ENCODE results near the gene ACADS. TPM values are rescaled to one million over a fixed set of nuclear protein-coding genes. Genes with fewer than 3 reads are reported as not detected.

Gene ACADS
- total RNA-seq, 1 experiment from 2014 or later, result 12.5 TPM

DNA sequence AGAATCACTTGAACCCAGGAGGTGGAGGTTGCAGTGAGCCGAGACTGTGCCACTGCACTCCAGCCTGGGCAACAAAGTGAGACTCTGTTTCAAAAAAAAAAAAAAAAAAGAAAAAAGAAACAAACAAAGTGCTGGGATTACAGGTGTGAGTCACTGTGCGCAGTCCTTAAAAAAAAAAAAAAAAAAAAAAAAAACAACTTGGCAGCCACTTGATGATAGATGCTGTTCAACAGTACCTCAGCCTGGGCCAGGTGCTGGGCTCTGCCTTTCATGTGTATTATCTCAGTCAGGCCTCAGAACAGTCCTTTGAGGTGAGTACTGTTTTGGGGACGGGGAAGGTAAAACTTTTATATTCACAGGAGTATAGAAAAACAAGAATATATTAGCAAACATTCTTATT lies 9.6 kb downstream of the ACADS start:
- DNase-seq, result no peak
- no peak overlapping the region for H3K4me3 ChIP-seq (ENCODE audit: low read depth, low read length)
- BruUV-seq (replicated peaks), result no TSS peak
- H3K27me3 ChIP-seq (replicated peaks; ENCODE audit: control insufficient read depth, insufficient read depth, low read length), result no peaks in the 10 kb centered on the region
- Mint-ChIP-seq H3K4me1 (ENCODE audit: low read depth, unreplicated experiment) (no peaks in the 10 kb centered on the region), H3K9me3 (ENCODE audit: unreplicated experiment) (no peaks in the 10 kb centered on the region), H3K27me3 (ENCODE audit: insufficient read depth, unreplicated experiment) (no peaks in the 10 kb centered on the region), H3K27ac (ENCODE audit: unreplicated experiment) (no peak overlapping the region), H3K36me3 (ENCODE audit: insufficient read depth, unreplicated experiment) (peaks cover 9% of the 10 kb centered on the region), H3K4me3 (ENCODE audit: unreplicated experiment) (no peak overlapping the region)
- TF ChIP-seq, protein P1, sequence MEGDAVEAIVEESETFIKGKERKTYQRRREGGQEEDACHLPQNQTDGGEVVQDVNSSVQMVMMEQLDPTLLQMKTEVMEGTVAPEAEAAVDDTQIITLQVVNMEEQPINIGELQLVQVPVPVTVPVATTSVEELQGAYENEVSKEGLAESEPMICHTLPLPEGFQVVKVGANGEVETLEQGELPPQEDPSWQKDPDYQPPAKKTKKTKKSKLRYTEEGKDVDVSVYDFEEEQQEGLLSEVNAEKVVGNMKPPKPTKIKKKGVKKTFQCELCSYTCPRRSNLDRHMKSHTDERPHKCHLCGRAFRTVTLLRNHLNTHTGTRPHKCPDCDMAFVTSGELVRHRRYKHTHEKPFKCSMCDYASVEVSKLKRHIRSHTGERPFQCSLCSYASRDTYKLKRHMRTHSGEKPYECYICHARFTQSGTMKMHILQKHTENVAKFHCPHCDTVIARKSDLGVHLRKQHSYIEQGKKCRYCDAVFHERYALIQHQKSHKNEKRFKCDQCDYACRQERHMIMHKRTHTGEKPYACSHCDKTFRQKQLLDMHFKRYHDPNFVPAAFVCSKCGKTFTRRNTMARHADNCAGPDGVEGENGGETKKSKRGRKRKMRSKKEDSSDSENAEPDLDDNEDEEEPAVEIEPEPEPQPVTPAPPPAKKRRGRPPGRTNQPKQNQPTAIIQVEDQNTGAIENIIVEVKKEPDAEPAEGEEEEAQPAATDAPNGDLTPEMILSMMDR (IDR thresholded peaks at IDR 0.05; ENCODE audit: insufficient read depth in 1 of 2, low read depth in 1 of 2, low read length in 1 of 2, severe bottlenecking in 1 of 2, unreplicated experiment in 1 of 2), result no peak
- H3K4me1 ChIP-seq, result no peaks in the 10 kb centered on the region
- ChIA-PET POLR2A (no interaction called here), CTCF (no interaction called here)
- intact Hi-C loops (cut with micrococcal nuclease; ENCODE audit: unreplicated experiment), result no loop called here
- no peaks in the 10 kb centered on the region for H3K36me3 ChIP-seq (ENCODE audit: control insufficient read depth, insufficient read depth, low read length)
- no peaks in the 10 kb centered on the region for H3K9me3 ChIP-seq

DNA sequence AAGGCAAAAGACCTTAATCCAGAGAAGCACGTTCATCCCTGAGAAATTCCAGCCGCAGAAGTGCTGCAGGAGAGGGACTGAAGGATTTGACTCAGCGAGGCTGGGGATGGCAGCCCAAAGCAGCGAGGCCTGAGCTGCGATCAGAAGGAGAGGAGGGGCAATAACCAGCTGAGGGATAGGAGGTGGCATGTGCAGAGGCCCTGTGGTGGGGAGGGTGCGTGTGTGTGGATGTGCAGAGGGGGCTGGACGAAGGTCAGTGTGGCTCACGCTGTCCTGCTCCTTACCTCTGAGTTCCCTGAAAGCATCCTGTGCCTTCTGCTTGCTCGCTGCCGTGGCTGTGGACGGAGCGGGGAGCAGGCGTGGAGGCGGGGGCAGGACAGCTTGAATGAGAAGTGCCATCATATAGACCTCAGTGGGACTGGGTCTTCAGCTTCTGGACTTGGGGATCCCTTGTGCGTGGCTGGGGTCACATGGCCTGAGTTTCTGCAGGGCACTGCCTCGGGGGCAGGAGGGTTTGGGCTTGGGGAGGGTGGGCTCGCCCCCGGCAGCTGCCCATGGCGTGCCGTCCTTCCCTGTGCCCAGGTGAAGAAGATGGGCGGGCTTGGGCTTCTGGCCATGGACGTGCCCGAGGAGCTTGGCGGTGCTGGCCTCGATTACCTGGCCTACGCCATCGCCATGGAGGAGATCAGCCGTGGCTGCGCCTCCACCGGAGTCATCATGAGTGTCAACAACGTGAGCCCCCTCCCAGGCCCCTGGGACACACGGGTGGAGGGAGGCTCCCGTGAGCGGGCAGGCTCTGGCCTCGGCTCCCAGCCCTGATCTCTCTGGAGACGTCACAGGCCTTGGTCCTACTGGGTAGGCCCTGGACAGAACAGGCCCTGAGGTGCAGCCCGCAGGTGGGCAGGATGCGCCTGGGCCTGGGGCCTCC lies 11.0 kb downstream of the ACADS start:
- Mint-ChIP-seq H3K27ac (ENCODE audit: unreplicated experiment) (no peak overlapping the region), H3K4me1 (ENCODE audit: low read depth, unreplicated experiment) (no peaks in the 10 kb centered on the region), H3K36me3 (ENCODE audit: insufficient read depth, unreplicated experiment) (peaks cover 6% of the 10 kb centered on the region), H3K9me3 (ENCODE audit: unreplicated experiment) (no peaks in the 10 kb centered on the region), H3K4me3 (ENCODE audit: unreplicated experiment) (no peak overlapping the region), H3K27me3 (ENCODE audit: insufficient read depth, unreplicated experiment) (no peaks in the 10 kb centered on the region)
- Histone ChIP-seq H3K36me3 (ENCODE audit: control insufficient read depth, insufficient read depth, low read length) (no peaks in the 10 kb centered on the region), H3K9me3 (no peaks in the 10 kb centered on the region), H3K4me1 (no peaks in the 10 kb centered on the region), H3K4me3 (ENCODE audit: low read depth, low read length) (no peak overlapping the region), H3K27me3 (replicated peaks; ENCODE audit: control insufficient read depth, insufficient read depth, low read length) (no peaks in the 10 kb centered on the region)
- DNase-seq, result no peak
- CTCF ChIA-PET, result no interaction called here
- BruUV-seq (replicated peaks), result no TSS peak
- TF ChIP-seq, protein P1 (IDR thresholded peaks at IDR 0.05; ENCODE audit: insufficient read depth in 1 of 2, low read depth in 1 of 2, low read length in 1 of 2, severe bottlenecking in 1 of 2, unreplicated experiment in 1 of 2), result no peak
- POLR2A ChIA-PET, result interaction anchor here (0.6 kb wide), 1 partner anchor 9 kb away, joined by 3 read pairs; no protein-coding TSS in a partner anchor
- intact Hi-C loops (cut with micrococcal nuclease; ENCODE audit: unreplicated experiment), result no loop called here

DNA sequence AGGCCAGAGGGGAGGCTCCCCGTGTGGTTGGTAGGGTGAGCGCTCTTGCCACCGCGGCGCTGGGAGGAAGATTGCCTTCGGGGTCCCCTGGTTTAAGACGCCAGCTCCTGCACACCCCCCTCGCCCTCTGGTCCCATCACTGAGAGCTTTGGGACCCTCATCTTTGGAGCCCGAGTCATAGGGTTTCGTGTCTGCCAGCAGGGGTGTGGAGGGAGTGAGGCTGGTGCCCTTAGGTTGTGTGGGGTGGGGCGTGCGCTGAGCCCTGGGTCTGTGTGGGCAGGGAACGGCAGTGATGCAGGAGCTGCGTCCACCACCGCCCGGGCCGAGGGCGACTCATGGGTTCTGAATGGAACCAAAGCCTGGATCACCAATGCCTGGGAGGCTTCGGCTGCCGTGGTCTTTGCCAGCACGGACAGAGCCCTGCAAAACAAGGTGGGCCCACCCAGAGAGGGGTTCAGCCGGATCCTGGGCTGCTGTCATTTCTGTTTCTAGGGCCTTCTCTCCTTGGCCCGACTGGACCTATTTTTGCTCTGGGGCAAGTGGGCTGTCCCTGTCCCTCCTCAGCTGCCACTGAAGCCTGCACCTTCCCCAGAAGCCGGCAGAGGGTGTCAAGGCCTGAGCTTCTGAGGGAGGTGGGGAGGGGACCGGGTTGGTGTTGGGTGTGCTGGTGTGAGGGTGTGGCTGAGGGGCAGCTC lies 12.1 kb downstream of the ACADS start:
- H3K9me3 ChIP-seq, result no peaks in the 10 kb centered on the region
- POLR2A ChIA-PET, result no interaction called here
- TF ChIP-seq, protein P1 (IDR thresholded peaks at IDR 0.05; ENCODE audit: insufficient read depth in 1 of 2, low read depth in 1 of 2, low read length in 1 of 2, severe bottlenecking in 1 of 2, unreplicated experiment in 1 of 2), result no peak
- H3K4me1 ChIP-seq, result no peaks in the 10 kb centered on the region
- BruUV-seq (replicated peaks), result no TSS peak
- Mint-ChIP-seq H3K27ac (ENCODE audit: unreplicated experiment) (no peak overlapping the region), H3K27me3 (ENCODE audit: insufficient read depth, unreplicated experiment) (no peaks in the 10 kb centered on the region), H3K36me3 (ENCODE audit: insufficient read depth, unreplicated experiment) (peaks cover 6% of the 10 kb centered on the region), H3K9me3 (ENCODE audit: unreplicated experiment) (no peaks in the 10 kb centered on the region), H3K4me3 (ENCODE audit: unreplicated experiment) (no peak overlapping the region), H3K4me1 (ENCODE audit: low read depth, unreplicated experiment) (no peaks in the 10 kb centered on the region)
- no peak overlapping the region for H3K4me3 ChIP-seq (ENCODE audit: low read depth, low read length)
- H3K27me3 ChIP-seq (replicated peaks; ENCODE audit: control insufficient read depth, insufficient read depth, low read length), result no peaks in the 10 kb centered on the region
- no peaks in the 10 kb centered on the region for H3K36me3 ChIP-seq (ENCODE audit: control insufficient read depth, insufficient read depth, low read length)
- intact Hi-C loops (cut with micrococcal nuclease; ENCODE audit: unreplicated experiment), result no loop called here
- DNase-seq, result no peak
- CTCF ChIA-PET, result no interaction called here

All from Caco-2 (cell line).